Measurements from ENCODE around the gene SYCP3. TPM values are rescaled to one million over a fixed set of nuclear protein-coding genes. Genes with fewer than 3 reads are reported as not detected.

Gene SYCP3
- total RNA-seq, 1 donor from 2014 or later: not detected

DNA sequence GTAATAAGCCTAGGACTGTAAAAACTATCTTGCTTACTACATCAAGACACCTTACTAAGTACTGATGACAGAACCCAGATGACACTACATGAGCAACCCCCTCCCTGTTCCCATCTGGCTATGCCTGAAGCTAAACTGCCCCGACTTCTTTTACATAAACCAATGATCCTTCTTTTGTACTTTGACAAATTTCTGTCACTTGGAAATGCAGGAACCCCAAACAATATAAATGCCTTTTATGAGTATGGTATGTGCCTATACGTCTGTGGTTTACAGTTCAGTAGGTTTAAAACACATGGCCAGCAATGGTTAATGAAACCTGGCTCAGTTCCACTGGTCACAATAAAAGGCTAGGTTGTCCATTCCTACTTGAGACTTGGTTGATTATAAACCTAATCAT lies 6.1 kb downstream of the SYCP3 start:
- H3K4me3 Mint-ChIP-seq (ENCODE audit: low read depth): no peak overlapping the region
- H3K27me3 Mint-ChIP-seq: no peaks in the 10 kb centered on the region
- no peaks in the 10 kb centered on the region for H3K4me1 Mint-ChIP-seq (ENCODE audit: low read depth)
- H3K27ac Mint-ChIP-seq: no peak overlapping the region
- peaks cover 7% of the 10 kb centered on the region for H3K36me3 Mint-ChIP-seq (ENCODE audit: insufficient read depth)
- no peak for DNase-seq (ENCODE audit: low spot score, unreplicated experiment)
- H3K9me3 Mint-ChIP-seq (ENCODE audit: low read depth): no peaks in the 10 kb centered on the region
- TF ChIP-seq, protein P1, sequence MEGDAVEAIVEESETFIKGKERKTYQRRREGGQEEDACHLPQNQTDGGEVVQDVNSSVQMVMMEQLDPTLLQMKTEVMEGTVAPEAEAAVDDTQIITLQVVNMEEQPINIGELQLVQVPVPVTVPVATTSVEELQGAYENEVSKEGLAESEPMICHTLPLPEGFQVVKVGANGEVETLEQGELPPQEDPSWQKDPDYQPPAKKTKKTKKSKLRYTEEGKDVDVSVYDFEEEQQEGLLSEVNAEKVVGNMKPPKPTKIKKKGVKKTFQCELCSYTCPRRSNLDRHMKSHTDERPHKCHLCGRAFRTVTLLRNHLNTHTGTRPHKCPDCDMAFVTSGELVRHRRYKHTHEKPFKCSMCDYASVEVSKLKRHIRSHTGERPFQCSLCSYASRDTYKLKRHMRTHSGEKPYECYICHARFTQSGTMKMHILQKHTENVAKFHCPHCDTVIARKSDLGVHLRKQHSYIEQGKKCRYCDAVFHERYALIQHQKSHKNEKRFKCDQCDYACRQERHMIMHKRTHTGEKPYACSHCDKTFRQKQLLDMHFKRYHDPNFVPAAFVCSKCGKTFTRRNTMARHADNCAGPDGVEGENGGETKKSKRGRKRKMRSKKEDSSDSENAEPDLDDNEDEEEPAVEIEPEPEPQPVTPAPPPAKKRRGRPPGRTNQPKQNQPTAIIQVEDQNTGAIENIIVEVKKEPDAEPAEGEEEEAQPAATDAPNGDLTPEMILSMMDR (IDR thresholded peaks at IDR 0.05; ENCODE audit: unreplicated experiment): no peak

DNA sequence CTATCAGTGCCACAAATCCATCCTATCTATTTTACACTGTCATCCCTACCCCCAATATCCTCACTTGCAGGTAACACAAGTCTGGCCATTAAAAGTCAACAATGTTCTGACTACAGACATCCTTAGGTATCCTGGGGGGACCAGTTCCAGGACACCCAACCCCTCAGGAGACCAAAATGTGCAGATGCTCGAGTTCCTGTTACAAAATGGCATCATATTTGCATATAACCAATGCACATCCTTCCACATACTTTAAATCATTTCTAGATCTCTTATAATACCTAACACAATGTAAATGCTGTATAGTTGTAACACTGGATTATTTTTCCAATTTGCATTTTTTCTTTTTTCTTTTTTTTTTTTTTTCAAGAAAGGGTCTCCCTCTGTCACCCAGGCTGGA lies 6.9 kb downstream of the SYCP3 start:
- Mint-ChIP-seq H3K4me3 (ENCODE audit: low read depth) (no peak overlapping the region), H3K9me3 (ENCODE audit: low read depth) (no peaks in the 10 kb centered on the region), H3K27ac (no peak overlapping the region), H3K27me3 (no peaks in the 10 kb centered on the region), H3K36me3 (ENCODE audit: insufficient read depth) (peaks cover 3% of the 10 kb centered on the region), H3K4me1 (ENCODE audit: low read depth) (no peaks in the 10 kb centered on the region)
- DNase-seq (ENCODE audit: low spot score, unreplicated experiment): no peak
- TF ChIP-seq, protein P1 (IDR thresholded peaks at IDR 0.05; ENCODE audit: unreplicated experiment): no peak

DNA sequence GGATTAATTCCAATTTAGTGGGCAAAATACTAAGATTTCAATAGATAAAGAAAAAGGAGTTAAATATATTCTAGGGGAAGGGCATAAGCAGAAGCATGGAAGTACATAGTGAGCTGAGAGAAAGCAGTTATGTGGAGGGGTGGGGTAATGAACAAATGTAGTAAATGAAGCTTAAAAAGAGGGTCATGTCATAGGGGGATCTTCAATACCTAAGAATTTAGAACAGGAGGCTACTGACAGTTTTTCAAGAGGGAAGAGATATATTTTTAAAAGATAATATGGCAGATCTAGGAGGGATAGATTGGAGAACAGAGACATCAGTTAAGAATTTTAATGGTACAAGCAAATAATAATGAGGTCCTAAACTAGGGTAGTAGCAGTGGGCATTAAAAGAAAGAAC lies 9.4 kb downstream of the SYCP3 start:
- Mint-ChIP-seq H3K36me3 (ENCODE audit: insufficient read depth) (peaks cover 4% of the 10 kb centered on the region), H3K9me3 (ENCODE audit: low read depth) (no peaks in the 10 kb centered on the region), H3K4me1 (ENCODE audit: low read depth) (no peaks in the 10 kb centered on the region), H3K27me3 (no peaks in the 10 kb centered on the region), H3K27ac (no peak overlapping the region), H3K4me3 (ENCODE audit: low read depth) (no peak overlapping the region)
- no peak for DNase-seq (ENCODE audit: low spot score, unreplicated experiment)
- TF ChIP-seq, protein P1 (IDR thresholded peaks at IDR 0.05; ENCODE audit: unreplicated experiment): no peak

DNA sequence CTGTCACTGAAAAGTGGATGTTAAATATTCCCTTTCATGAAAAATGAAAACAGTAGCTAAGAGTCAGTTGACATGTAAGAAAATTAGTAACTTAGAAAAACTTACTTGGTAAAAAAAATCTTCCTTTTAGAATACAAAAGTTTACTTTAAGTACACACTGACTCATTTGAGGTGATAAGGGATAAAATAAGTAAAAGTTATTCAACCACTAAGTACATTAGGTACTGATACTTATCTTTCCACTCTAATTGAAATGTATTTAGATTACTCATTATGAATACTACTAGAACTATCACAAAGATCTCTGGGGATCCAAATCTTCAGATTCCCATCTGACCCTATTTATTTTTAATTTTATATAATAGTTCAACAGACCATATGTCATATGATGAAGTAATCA lies 12.2 kb downstream of the SYCP3 start:
- no peaks in the 10 kb centered on the region for H3K27me3 Mint-ChIP-seq
- H3K9me3 Mint-ChIP-seq (ENCODE audit: low read depth): no peaks in the 10 kb centered on the region
- no peaks in the 10 kb centered on the region for H3K4me1 Mint-ChIP-seq (ENCODE audit: low read depth)
- TF ChIP-seq, protein P1 (IDR thresholded peaks at IDR 0.05; ENCODE audit: unreplicated experiment): no peak
- H3K4me3 Mint-ChIP-seq (ENCODE audit: low read depth): no peak overlapping the region
- no peak for DNase-seq (ENCODE audit: low spot score, unreplicated experiment)
- H3K36me3 Mint-ChIP-seq (ENCODE audit: insufficient read depth): peaks cover 3% of the 10 kb centered on the region
- H3K27ac Mint-ChIP-seq: no peak overlapping the region

DNA sequence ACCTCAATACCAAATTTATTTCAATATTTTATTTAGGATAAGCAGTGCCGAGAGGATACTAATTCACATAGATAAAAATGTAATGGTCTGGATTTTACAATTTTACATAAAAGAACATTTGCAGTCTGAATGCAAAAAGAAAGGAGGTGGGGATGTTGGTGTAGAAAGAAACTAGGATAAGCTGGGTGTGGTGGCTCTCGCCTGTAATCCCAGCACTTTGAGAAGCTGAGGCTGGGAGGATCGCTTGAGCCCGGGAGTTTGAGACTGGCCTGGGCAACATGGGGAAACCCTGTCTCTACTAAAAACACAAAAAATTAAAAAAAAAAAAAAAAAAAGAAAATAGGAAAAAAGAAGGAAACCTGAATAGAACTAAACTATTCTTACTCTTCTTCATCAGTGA lies 16.9 kb downstream of the SYCP3 start:
- no peak overlapping the region for H3K4me3 Mint-ChIP-seq (ENCODE audit: low read depth)
- no peaks in the 10 kb centered on the region for H3K4me1 Mint-ChIP-seq (ENCODE audit: low read depth)
- H3K9me3 Mint-ChIP-seq (ENCODE audit: low read depth): no peaks in the 10 kb centered on the region
- DNase-seq (ENCODE audit: low spot score, unreplicated experiment): no peak
- no peaks in the 10 kb centered on the region for H3K27me3 Mint-ChIP-seq
- no peak overlapping the region for H3K27ac Mint-ChIP-seq
- TF ChIP-seq, protein P1 (IDR thresholded peaks at IDR 0.05; ENCODE audit: unreplicated experiment): no peak
- H3K36me3 Mint-ChIP-seq (ENCODE audit: insufficient read depth): peaks cover 4% of the 10 kb centered on the region
